Thymus (tissue), 11 donors: ENCODE results near the gene BACH2. TPM values are rescaled to one million over a fixed set of nuclear protein-coding genes. Genes with fewer than 3 reads are reported as not detected.
A peak's percentile ranks its signal among the peaks of the same experiment; 100 is the strongest.

Experiments
- DNase-seq, 9 donors: peaks; one replicate each; pipeline ENCODE4 v3.0.0-alpha.2; 2013; ENCODE audit warnings: low spot score in 9 of 9, low read depth in 6 of 9, missing footprints in 1 of 9
- H3K27ac ChIP-seq, 2 donors: one replicate each; pipeline ENCODE4 v1.5.1; 2013; ENCODE audit warnings: control low read depth in 1 of 2, low read depth in 1 of 2, low read length in 1 of 2, mild to moderate bottlenecking in 1 of 2, moderate library complexity in 1 of 2
- H3K27me3 ChIP-seq, 2 donors: one replicate each; pipeline ENCODE4 v1.5.1; 2013; ENCODE audit warnings: low read length in 1 of 2; ENCODE audit not compliant: control insufficient read depth in 2 of 2, insufficient read depth in 1 of 2
- H3K36me3 ChIP-seq, 2 donors: one replicate each; pipeline ENCODE4 v1.5.1; 2013; ENCODE audit warnings: low read length in 1 of 2, mild to moderate bottlenecking in 1 of 2, moderate library complexity in 1 of 2; ENCODE audit not compliant: control insufficient read depth in 2 of 2, insufficient read depth in 2 of 2
- H3K4me1 ChIP-seq, 2 donors: one replicate each; pipeline ENCODE4 v1.5.1; 2013; ENCODE audit warnings: low read length in 2 of 2; ENCODE audit not compliant: control insufficient read depth in 2 of 2, insufficient read depth in 2 of 2
- H3K4me3 ChIP-seq, 2 donors: one replicate each; pipeline ENCODE4 v1.5.1; 2013; ENCODE audit warnings: low read length in 2 of 2, control low read depth in 1 of 2, mild to moderate bottlenecking in 1 of 2
- H3K9me3 ChIP-seq, 2 donors: one replicate each; pipeline ENCODE4 v1.5.1; 2013; ENCODE audit warnings: low read length in 1 of 2, mild to moderate bottlenecking in 1 of 2; ENCODE audit not compliant: control insufficient read depth in 2 of 2, insufficient read depth in 1 of 2
- WGBS: extraction: QIAGEN DNeasy Blood & Tissue Kit; methylation state at CpG from one replicate; pipeline ENCODE4 v1.1.7; 2013; 5-methylcytosine and 5-hydroxymethylcytosine counted together
- polyA plus RNA-seq: library from polyadenylated mRNA; stranded (reverse); fragments of 200-250 nt; gene quantifications from one replicate; pipeline ENCODE4 v1.2.3, GENCODE V29; 2013
- total RNA-seq: library from RNA; stranded (reverse); fragments of 120-200 nt; gene quantifications from one replicate; pipeline ENCODE4 v1.2.4, GENCODE V29; 2013
- donor health status: healthy.

The BACH2 gene
- total and polyA plus RNA-seq, 2 donors: 12.3 to 12.7 TPM

- H3K9me3 ChIP-seq: no peaks in the 10 kb centered on the region
- H3K4me3 ChIP-seq: no peak overlapping the region
- H3K27ac ChIP-seq: no peak overlapping the region
- 48% methylated on average over 8 of the region's 8 CpGs for WGBS
- H3K4me1 ChIP-seq: peaks cover 3 to 19% of the 10 kb centered on the region in 2 donors
- no peaks in the 10 kb centered on the region for H3K27me3 ChIP-seq
- H3K36me3 ChIP-seq: peaks cover 0 to 6% of the 10 kb centered on the region in 2 donors
- DNase-seq: peak in 8 of 9 donors; percentile 27 to 75 (median 44)
Observed at GRCh38 chr6:89970609-89971337, 325.9 kb downstream of the BACH2 start.

- WGBS: 98% methylated on average over 7 of the region's 7 CpGs
- Histone ChIP-seq H3K9me3 (no peaks in the 10 kb centered on the region), H3K4me1 (peaks cover 3 to 19% of the 10 kb centered on the region in 2 donors), H3K27me3 (no peaks in the 10 kb centered on the region), H3K27ac (no peak overlapping the region), H3K4me3 (no peak overlapping the region), H3K36me3 (peaks cover 0 to 6% of the 10 kb centered on the region in 2 donors)
- DNase-seq: no peak
Observed at GRCh38 chr6:89970072-89970471, 326.6 kb downstream of the BACH2 start.

GRCh38 chr6:89966913-89967312, 329.7 kb downstream of the BACH2 start:
- Histone ChIP-seq H3K9me3 (no peaks in the 10 kb centered on the region), H3K27me3 (no peaks in the 10 kb centered on the region), H3K4me1 (peaks cover 3 to 14% of the 10 kb centered on the region in 2 donors), H3K4me3 (no peak overlapping the region), H3K36me3 (peaks cover 0 to 3% of the 10 kb centered on the region in 2 donors), H3K27ac (no peak overlapping the region)
- 95% methylated on average over 3 of the region's 3 CpGs for WGBS
- DNase-seq: no peak

- Histone ChIP-seq H3K36me3 (peaks cover 0 to 3% of the 10 kb centered on the region in 2 donors), H3K27ac (no peak overlapping the region), H3K27me3 (no peaks in the 10 kb centered on the region), H3K4me1 (peaks cover 2 to 13% of the 10 kb centered on the region in 2 donors), H3K4me3 (no peak overlapping the region), H3K9me3 (no peaks in the 10 kb centered on the region)
- WGBS: 98% methylated on average over 1 of the region's 1 CpG
- no peak for DNase-seq
Observed at GRCh38 chr6:89966228-89966544, 330.5 kb downstream of the BACH2 start.

GRCh38 chr6:89965441-89966227, 331.0 kb downstream of the BACH2 start:
- no peak overlapping the region for H3K4me3 ChIP-seq
- no peaks in the 10 kb centered on the region for H3K27me3 ChIP-seq
- H3K36me3 ChIP-seq: peaks cover 0 to 5% of the 10 kb centered on the region in 2 donors
- no peak overlapping the region for H3K27ac ChIP-seq
- H3K4me1 ChIP-seq: peaks cover 0 to 11% of the 10 kb centered on the region in 2 donors
- H3K9me3 ChIP-seq: no peaks in the 10 kb centered on the region
- whole genome bisulfite sequencing: 96% methylated on average over 2 of the region's 2 CpGs
- DNase-seq: no peak

- no peak overlapping the region for H3K27ac ChIP-seq
Observed at GRCh38 chr6:89963391-89963790, 333.3 kb downstream of the BACH2 start.

GRCh38 chr6:89961481-89961880, 335.2 kb downstream of the BACH2 start:
- H3K9me3 ChIP-seq: no peaks in the 10 kb centered on the region
- WGBS: 98% methylated on average over 2 of the region's 2 CpGs
- peaks cover 0 to 5% of the 10 kb centered on the region in 2 donors for H3K36me3 ChIP-seq
- H3K4me3 ChIP-seq: no peak overlapping the region
- no peaks in the 10 kb centered on the region for H3K27me3 ChIP-seq
- no peak for DNase-seq
- no peak overlapping the region for H3K27ac ChIP-seq
- H3K4me1 ChIP-seq: peaks cover 0 to 6% of the 10 kb centered on the region in 2 donors

More at GRCh38 chr6:89963391-89963790, 333.3 kb downstream of the BACH2 start:
- Histone ChIP-seq H3K4me3 (no peak overlapping the region), H3K27me3 (no peaks in the 10 kb centered on the region), H3K4me1 (peaks cover 0 to 14% of the 10 kb centered on the region in 2 donors), H3K9me3 (no peaks in the 10 kb centered on the region), H3K36me3 (peaks cover 0 to 5% of the 10 kb centered on the region in 2 donors)
- WGBS: 97% methylated on average over 3 of the region's 3 CpGs
- DNase-seq: no peak

- DNase-seq: no peak
- no peak overlapping the region for H3K4me3 ChIP-seq
- H3K9me3 ChIP-seq: no peaks in the 10 kb centered on the region
- H3K36me3 ChIP-seq: peaks cover 0 to 5% of the 10 kb centered on the region in 2 donors
- H3K27ac ChIP-seq: no peak overlapping the region
- no peaks in the 10 kb centered on the region for H3K27me3 ChIP-seq
- H3K4me1 ChIP-seq: peaks cover 0 to 6% of the 10 kb centered on the region in 2 donors
- WGBS: 57% methylated on average over 6 of the region's 6 CpGs
Observed at GRCh38 chr6:89959883-89960282, 336.8 kb downstream of the BACH2 start.

- Histone ChIP-seq H3K4me1 (peaks cover 5 to 29% of the 10 kb centered on the region in 2 donors), H3K4me3 (no peak overlapping the region), H3K36me3 (peaks cover 4 to 11% of the 10 kb centered on the region in 2 donors), H3K27me3 (no peaks in the 10 kb centered on the region), H3K9me3 (no peaks in the 10 kb centered on the region), H3K27ac (no peak overlapping the region)
- 96% methylated on average over 4 of the region's 4 CpGs for WGBS
- DNase-seq: no peak
Observed at GRCh38 chr6:89956182-89956581, 340.5 kb downstream of the BACH2 start.
